HG02798 (cell line): ENCODE results near the gene CBFA2T2.
"Not testable (repeated sequence)": the region's sequence is repeated elsewhere in the genome, so short reads cannot be mapped to it uniquely, and the experiment has no call there.

Source experiments
- ATAC-seq: cut with Tn5 transposase; IDR thresholded peaks from one replicate; pipeline ENCODE4 v1.9.1; 2021; ENCODE audit warnings: mild to moderate bottlenecking; ENCODE audit not compliant: unreplicated experiment, poor library complexity

Gene CBFA2T2

GRCh38 chr20:33501000-33501399 is 11.1 kb downstream of the CBFA2T2 start:
- ATAC-seq: no peak

- no peak for ATAC-seq
Observed at GRCh38 chr20:33503564-33503963, 13.7 kb downstream of the CBFA2T2 start.

GRCh38 chr20:33506576-33506975 is 16.7 kb downstream of the CBFA2T2 start:
- no peak for ATAC-seq

- no peak for ATAC-seq
Observed at GRCh38 chr20:33507461-33507860, 17.6 kb downstream of the CBFA2T2 start.

DNA sequence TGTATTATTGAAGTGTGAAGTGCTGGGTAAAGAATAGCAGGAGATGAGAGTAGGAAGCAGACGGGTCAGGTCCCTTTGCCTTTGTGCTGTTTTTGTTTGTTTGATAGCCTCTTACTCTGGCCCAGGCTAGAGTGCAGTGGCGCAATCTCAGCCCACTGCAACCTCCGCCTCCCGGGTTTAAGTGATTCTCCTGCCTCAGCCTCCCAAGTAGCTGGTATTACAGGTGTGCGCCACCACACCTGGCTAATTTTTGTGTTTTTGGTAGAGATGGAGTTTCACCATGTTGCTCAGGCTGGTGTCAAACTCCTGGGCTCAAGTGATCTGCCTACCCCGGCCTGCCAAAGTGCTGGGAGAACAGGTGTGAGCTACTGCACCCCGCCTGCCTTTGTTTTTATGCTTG is 18.1 kb downstream of the CBFA2T2 start:
- not testable (repeated sequence) for ATAC-seq

- ATAC-seq: not testable (repeated sequence)
Observed at GRCh38 chr20:33509057-33509456, 19.2 kb downstream of the CBFA2T2 start.

GRCh38 chr20:33511876-33512275 is 22.0 kb downstream of the CBFA2T2 start:
- ATAC-seq: not testable (repeated sequence)

DNA sequence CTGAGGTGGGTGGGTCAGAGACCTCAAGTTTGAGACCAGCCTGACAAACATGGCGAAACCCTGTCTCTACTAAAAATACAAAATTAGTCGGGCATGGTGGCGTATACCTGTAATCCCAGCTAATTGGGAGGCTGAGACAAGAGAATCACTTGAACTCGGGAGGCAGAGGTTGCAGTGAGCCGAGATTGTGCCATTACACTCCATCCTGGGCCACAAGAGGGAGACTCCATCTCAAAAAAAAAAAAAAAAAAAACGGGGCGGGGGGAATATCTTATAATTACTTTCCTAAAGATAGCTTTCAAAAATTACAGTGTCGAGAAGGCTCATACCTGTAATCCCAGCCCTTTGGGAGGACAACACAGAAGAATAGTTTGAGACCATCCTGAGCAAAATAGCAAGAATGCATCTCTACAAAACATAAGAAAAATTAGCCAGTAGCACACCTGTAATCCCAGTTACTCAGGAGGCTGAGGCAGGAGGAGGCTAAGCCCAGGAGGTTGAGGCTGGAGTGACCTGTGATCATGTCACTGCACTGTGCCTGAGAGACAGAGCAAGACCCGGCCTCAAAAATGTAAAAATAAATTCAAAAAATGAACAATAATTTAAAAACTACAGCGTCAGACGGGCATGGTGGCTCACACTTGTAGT is 25.8 kb downstream of the CBFA2T2 start:
- ATAC-seq: no peak

DNA sequence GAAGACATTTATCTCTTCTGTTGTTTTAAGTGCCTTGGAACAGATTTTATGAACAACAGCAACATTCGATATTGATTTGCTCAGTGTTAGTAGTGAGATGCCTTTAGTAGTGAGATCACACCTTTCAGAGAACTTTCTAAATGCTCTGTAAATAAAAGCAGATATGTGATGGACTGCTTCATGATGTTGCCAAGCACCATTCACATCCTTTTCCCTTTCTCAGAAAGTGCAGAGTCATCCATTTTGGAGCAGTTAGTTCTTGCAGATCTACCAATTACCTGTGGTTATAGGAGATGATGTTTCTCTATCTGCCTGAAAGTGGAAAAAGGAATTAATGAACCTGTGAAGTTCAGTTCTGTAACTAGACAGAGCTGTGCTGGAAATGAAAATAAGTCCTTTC is 27.0 kb downstream of the CBFA2T2 start:
- no peak for ATAC-seq

DNA sequence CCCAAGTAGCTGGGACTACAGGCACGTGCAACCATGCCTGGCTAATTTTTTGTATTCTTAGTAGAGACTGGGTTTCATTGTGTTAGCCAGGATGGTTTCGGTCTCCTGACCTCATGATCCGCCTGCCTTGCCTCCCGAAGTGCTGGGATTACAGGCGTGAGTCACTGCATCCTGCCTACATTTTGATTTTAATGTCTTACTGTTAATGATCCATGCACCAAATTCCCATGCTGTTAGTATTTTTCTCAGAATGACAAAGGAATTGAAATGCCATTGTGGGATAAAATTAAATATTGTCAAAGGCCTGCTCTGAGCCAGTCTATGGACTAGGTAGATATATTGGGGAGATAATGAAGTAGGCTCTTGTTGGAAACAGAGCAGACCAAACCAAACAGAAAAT is 28.2 kb downstream of the CBFA2T2 start:
- ATAC-seq: no peak

- ATAC-seq: no peak
Observed at GRCh38 chr20:33521461-33521860, 31.6 kb downstream of the CBFA2T2 start.

DNA sequence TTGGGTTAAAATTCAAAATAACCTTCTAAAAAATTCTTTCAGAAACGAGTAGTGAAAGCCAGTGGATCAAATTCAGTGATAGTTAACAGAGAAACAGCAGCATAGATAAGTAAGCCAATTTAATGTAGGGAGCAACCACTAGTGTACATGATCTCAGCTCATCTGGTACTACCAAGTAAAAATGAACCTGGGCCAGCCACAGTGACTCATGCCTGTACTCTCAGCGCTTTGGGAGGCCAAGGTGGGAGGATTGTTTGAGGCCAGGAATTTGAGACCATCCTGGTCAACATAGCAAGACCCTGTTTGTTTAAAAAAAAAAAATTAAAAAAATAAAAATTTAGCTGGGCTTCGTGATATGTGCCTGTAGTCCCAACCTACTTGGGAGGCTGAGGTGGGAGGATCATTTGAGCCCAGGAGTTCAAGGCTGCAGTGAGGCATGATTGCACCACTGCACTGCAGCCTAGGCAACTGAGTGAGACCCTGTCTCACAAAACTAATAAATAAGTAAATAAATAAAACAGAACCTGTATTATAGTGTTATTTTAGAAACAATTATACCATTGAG is 32.4 kb downstream of the CBFA2T2 start:
- no peak for ATAC-seq

DNA sequence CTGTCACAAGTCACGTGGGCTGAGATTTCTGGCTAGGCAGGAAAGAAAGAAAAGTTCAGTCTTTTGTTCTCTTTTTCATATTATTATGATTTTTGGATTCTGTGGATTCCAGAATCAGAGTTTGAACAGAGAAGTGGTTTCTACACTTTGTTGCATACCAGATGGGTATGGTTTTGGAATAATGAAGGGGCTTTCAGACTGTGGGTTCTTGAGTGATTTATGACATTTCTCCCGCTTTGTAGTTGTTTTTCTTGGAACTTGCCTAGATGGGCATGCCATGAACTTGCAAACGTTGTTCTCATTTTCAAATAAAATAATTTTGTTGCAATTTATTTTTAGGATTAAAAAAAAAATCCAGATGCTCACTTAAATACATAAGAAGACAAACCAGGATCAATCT is 34.4 kb downstream of the CBFA2T2 start:
- ATAC-seq: no peak

DNA sequence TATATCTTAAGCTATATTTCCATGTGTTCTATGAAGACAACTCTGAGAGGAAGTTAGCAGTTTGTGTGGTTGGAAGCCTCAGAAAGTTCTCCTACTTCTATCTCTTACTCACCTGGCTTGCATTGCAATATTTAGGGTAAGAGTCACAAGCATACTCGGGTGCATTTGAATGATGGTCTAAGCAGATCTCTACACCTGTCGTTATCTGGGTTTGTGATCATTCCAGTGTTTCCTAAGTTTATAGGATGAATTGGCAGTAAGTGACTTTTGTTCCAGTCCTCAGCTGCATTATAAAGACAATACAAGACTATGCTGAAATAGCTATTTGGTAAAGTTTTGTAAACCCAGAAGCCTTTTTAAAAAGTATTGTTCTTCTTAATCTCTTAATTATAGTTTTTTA is 36.9 kb downstream of the CBFA2T2 start:
- no peak for ATAC-seq

DNA sequence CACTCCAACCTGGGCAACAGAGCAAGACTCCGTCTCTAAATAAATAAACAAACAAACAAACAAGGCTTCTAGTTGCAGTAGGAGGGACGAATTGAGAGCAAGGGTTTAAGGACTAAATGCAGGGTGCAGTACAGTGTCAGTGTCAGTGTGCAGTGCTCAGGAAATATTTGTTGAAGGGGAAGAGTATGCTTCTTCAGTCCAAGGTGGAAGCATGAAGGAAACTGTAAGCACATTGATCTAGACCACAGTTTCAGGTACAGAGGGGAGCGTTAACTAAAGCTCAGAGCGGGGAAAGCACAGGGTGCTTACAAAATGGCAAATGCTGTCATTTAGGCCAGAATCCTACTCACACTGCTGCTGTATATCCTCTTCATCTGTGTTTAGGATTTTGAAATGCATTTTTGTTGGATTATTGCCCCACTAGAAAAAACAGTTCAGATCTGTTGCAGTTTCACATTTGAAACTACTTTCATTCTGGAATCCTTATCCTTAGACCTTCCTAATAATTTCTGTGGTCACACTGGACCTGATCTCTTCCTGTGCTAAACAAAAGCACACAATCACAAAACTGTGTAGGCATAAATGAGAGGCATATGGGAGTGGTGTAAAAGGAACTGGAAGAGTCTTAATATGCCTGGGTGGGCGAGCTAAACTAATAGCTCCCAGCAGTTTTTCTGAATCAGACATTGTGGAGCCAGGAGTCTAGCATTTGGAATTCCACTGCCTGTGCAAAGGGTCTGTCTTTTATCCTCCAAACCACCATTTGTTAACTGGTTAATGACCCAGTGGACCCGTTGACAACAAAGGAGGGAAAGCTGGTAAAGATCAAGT is 41.4 kb downstream of the CBFA2T2 start:
- no peak for ATAC-seq

GRCh38 chr20:33531885-33532284 is 42.0 kb downstream of the CBFA2T2 start:
- no peak for ATAC-seq

- no peak for ATAC-seq
Observed at GRCh38 chr20:33532753-33533459, 43.0 kb downstream of the CBFA2T2 start.

- not testable (repeated sequence) for ATAC-seq
Observed at GRCh38 chr20:33535717-33536116, 45.8 kb downstream of the CBFA2T2 start.

GRCh38 chr20:33537608-33538007 is 47.7 kb downstream of the CBFA2T2 start:
- ATAC-seq: no peak

- ATAC-seq: no peak
Observed at GRCh38 chr20:33539129-33539528, 49.2 kb downstream of the CBFA2T2 start.

GRCh38 chr20:33540427-33540826 is 50.5 kb downstream of the CBFA2T2 start:
- no peak for ATAC-seq
